ENCODE results near the gene ALG8. TPM values are rescaled to one million over a fixed set of nuclear protein-coding genes. Genes with fewer than 3 reads are reported as not detected.

Gene ALG8
- total and polyA plus RNA-seq, 12 donors: 28.9 to 129 (median 53.3) TPM

- Histone ChIP-seq H3K4me3 (no peak overlapping the region), H3K36me3 (replicated peaks in 1 of 2) (no peaks in the 10 kb centered on the region), H3K4me1 (replicated peaks in 1 of 2) (peaks cover 11 to 17% of the 10 kb centered on the region in 2 donors), H3K27me3 (no peaks in the 10 kb centered on the region), H3K9me3 (replicated peaks in 1 of 3) (no peaks in the 10 kb centered on the region), H3K27ac (no peak overlapping the region)
- DNase-seq: no peak
- WGBS, 4 donors: 95 to 100% (median 96%) methylated on average over 1 of the region's 1 CpG
- TF ChIP-seq CTCF (IDR thresholded peaks at IDR 0.05) (no peak), POLR2A (IDR thresholded peaks at IDR 0.05) (no peak)
- intact Hi-C loops (cut with DNase I): no loop called here
Observed at GRCh38 chr11:78160557-78160956, 21.1 kb upstream of the ALG8 start.

DNA sequence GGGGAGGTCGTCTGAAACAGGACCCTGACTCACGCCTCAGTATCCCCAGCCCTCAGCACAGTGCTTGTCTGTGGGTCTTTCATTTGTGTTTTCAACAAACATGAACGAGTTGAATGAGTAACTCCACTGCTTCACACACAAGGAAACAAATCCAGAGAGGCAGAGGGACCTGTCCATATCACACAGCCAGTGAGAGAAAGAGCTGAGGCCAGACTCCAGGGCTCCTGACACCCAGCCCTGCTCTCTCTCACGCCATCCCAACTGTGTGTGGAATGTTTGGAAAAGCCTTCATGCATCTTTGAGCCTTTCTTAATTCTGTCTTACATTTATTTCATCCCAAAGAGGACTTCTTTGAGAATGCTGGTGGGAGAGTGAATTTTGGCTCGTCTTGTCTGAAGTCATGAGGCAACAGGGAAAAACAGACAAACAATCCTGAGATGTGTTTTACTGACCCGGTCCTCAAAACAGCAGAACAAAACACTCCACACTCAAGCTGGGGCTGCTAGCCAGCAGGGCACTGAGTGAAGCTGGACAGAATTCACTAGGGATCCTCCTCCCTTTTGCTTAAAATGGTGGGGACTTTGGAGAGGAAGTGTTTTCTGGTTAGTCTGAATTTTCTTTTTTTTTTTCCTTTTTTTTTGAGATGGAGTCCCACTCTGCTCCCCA, 19.7 kb upstream of the ALG8 start:
- DNase-seq: no peak
- TF ChIP-seq POLR2A (IDR thresholded peaks at IDR 0.05) (no peak), CTCF (IDR thresholded peaks at IDR 0.05) (no peak)
- Histone ChIP-seq H3K4me3 (no peak overlapping the region), H3K9me3 (replicated peaks in 1 of 3) (no peaks in the 10 kb centered on the region), H3K4me1 (replicated peaks in 1 of 2) (peaks cover 9 to 13% of the 10 kb centered on the region in 2 donors), H3K27me3 (no peaks in the 10 kb centered on the region), H3K27ac (peak overlapping the region in 1 of 5 donors; percentile 8), H3K36me3 (replicated peaks in 1 of 2) (no peaks in the 10 kb centered on the region)
- WGBS, 4 donors: 61 to 74% (median 71%) methylated on average over 6 of the region's 6 CpGs
- intact Hi-C loops (cut with DNase I): no loop called here

DNA sequence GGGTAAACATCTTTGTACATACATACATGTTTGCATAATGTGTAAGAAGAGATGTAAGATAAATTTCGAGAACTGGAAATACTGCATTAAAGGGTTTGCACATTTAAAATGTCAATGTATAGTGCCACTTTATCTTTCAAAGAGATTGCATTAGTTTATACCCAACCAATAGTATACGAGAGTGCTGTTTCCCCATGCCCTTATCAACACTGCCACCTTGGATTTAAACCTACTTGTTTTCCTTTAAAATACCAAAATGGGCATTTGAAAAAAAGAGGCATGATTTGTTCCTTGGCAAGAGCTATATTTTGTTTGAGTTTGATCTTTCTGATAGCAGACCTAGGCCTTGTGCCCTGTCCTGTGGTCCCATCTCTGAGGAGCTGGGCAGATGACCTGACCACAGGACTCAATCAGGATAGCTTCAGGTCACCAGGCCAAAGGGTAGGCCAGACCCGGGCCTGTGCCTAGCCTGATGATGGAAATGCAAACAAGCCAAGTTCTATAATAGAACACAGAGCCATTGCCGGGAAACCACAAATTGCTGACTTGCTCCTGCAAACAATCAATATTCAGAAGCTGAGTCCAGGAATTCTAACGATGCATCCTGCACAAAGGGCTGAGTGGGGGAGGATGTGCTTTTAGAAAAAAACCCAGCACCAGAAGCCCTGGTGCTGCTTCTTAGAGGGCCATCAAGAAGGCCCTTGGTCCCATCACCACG, 16.9 kb upstream of the ALG8 start:
- H3K4me3 ChIP-seq: no peak overlapping the region
- no peaks in the 10 kb centered on the region for H3K9me3 ChIP-seq (replicated peaks in 1 of 3)
- WGBS, 4 donors: 68 to 80% (median 74%) methylated on average over 6 of the region's 6 CpGs
- H3K27me3 ChIP-seq: no peaks in the 10 kb centered on the region
- H3K4me1 ChIP-seq (replicated peaks in 1 of 2): no peaks in the 10 kb centered on the region
- H3K27ac ChIP-seq: no peak overlapping the region
- H3K36me3 ChIP-seq (replicated peaks in 1 of 2): no peaks in the 10 kb centered on the region
- intact Hi-C loops (cut with DNase I): no loop called here
- TF ChIP-seq CTCF (IDR thresholded peaks at IDR 0.05): no peak
- no peak for TF ChIP-seq POLR2A (IDR thresholded peaks at IDR 0.05)
- DNase-seq: no peak

DNA sequence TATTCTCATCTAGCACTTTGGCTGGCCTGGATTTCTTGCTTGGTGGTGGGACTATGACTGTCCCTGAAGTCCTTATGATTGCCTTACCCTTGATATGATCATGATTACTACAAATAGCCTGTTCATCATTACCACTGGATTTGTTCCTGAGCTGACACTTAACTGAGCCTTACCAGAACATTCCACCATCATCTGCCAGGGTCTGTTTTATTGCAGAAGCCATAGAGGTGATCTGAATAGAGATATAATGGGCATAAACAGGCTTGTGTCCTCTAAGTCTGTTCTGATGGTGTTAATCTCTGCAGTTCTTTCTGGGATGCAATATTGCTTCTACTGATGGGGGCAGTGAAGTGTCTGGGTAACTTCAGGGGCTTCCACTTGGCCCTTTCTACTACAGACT, 12.4 kb upstream of the ALG8 start:
- Histone ChIP-seq H3K4me1 (replicated peaks in 1 of 2) (peaks cover 0 to 18% of the 10 kb centered on the region in 2 donors), H3K36me3 (replicated peaks in 1 of 2) (no peaks in the 10 kb centered on the region), H3K4me3 (no peak overlapping the region), H3K9me3 (replicated peaks in 1 of 3) (no peaks in the 10 kb centered on the region), H3K27ac (no peak overlapping the region), H3K27me3 (no peaks in the 10 kb centered on the region)
- TF ChIP-seq POLR2A (IDR thresholded peaks at IDR 0.05) (no peak), CTCF (IDR thresholded peaks at IDR 0.05) (no peak)
- no peak for DNase-seq
- intact Hi-C loops (cut with DNase I): no loop called here

All from adrenal gland (tissue), 12 donors.